Measurements from ENCODE around the gene TUBGCP6.

DNA sequence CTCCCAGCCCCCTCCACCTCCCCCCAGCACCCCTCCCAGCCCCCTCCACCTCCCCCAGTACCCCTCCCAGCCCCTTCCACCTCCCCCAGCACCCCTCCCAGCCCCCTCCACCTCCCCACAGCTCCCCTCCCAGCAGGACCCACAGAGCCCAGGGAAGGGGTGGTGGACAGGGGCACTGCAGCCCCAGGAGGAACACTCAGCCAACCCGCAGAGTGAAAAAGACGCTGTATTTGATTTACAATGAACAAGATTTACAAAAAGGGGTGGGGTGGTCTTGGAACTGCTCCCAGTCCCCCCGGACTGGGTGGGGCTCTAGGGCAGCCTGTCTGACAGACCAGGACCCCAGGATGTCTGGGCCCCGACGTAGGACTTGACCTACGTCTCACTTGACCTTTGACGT is 29.9 kb upstream of the TUBGCP6 start:
- TF ChIP-seq CTCF (conservative IDR thresholded peaks at IDR 0.05; ENCODE audit: low read length) (no peak), EZH2phosphoT487 (IDR thresholded peaks at IDR 0.05; ENCODE audit: borderline replicate concordance) (no peak)
